Eye (tissue), 1 donor: ENCODE data around the gene HM13.

Experiments used
- DNase-seq: peaks from one replicate; pipeline ENCODE4 v3.0.0-alpha.2; 2015

HM13 gene

GRCh38 chr20:31615416-31615815, 101.2 kb downstream of the HM13 start:
- no peak for DNase-seq

DNA sequence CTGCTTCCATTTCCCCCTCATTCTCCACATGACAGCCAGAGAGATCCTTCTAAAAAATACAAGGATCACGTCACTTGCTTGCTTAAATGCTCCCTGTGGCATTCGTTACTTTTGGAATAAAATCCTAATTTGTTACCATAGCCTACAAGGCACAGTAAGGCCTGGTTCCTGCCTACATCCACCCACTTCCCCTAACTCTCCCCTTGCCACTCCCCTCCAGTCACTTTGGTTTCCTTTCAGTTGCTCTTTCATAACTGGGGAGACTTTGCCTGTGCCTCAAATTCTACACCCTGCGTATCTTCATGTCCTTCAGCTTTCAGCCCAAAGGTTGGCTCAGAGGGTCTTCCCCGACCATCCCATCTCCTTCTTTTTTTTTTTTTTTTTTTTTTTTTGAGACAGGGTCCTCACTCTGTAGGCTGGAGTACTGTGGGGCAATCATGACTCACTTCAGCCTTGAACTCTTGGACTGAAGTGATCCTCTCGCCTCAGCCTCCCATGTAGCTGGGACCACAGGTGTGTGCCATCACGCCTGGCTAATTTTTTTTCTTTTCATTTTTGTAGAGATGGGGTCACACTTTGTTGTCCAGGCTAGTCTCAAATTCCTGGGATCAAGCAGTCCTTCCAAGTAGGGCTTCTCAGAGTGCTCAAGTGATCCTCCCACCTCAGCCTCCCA, 103.3 kb downstream of the HM13 start:
- DNase-seq, result no peak
